ENCODE measurements around the gene CCDC34.

CCDC34 gene

DNA sequence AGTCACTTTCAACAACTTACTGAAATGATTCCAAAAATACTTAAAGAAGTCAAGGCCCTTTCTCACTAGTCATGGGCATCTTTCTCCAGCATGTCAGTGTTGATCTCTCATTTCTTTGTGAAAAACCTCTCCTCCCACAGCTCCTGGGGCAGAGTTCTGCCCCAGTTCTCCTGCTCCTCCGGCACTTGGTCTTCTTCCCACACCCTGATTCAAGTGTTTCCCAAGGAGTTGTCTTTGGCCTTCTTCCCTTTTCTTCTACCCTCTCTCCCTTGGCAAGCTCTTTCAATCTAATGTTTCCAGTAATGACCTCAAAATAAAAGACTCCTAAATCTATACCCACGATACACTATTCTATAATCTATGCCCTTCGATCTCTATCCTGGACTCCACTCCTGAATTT, 42.1 kb upstream of the CCDC34 start:
- Histone ChIP-seq H2AFZ (ENCODE audit: low read depth) (no peak overlapping the region), H3K36me3 (ENCODE audit: insufficient read depth) (no peaks in the 10 kb centered on the region)
- TF ChIP-seq, protein P1, sequence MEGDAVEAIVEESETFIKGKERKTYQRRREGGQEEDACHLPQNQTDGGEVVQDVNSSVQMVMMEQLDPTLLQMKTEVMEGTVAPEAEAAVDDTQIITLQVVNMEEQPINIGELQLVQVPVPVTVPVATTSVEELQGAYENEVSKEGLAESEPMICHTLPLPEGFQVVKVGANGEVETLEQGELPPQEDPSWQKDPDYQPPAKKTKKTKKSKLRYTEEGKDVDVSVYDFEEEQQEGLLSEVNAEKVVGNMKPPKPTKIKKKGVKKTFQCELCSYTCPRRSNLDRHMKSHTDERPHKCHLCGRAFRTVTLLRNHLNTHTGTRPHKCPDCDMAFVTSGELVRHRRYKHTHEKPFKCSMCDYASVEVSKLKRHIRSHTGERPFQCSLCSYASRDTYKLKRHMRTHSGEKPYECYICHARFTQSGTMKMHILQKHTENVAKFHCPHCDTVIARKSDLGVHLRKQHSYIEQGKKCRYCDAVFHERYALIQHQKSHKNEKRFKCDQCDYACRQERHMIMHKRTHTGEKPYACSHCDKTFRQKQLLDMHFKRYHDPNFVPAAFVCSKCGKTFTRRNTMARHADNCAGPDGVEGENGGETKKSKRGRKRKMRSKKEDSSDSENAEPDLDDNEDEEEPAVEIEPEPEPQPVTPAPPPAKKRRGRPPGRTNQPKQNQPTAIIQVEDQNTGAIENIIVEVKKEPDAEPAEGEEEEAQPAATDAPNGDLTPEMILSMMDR (conservative IDR thresholded peaks at IDR 0.05; ENCODE audit: low read depth, low read length): no peak

DNA sequence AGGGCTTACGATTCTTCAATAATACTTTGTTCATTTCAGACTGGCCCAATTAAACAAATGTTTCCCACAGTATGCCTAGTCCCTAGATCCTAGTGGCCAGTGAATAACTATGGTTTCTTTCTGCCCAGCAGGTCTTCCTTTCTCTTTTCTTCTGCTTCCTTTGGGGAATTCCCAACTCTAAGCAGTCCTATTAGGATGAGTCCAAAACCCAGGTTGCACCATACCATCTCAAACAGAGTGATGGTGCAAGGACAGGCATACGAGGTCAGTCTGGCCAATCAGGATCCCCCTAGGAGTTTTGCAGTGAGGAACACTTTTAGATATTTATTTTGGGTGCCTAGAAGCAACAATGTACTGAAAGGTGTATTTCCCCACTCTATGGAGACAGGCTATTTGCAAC, 41.4 kb upstream of the CCDC34 start:
- no peaks in the 10 kb centered on the region for H3K79me2 ChIP-seq (ENCODE audit: insufficient read depth, low read depth)
- H3K4me3 ChIP-seq (IDR thresholded peaks at IDR 0.05; ENCODE audit: insufficient read depth, low read depth, low read length): no peak overlapping the region
- H3K4me1 ChIP-seq (ENCODE audit: low read depth, poor library complexity, severe bottlenecking): no peaks in the 10 kb centered on the region
- H3K36me3 ChIP-seq (ENCODE audit: insufficient read depth): no peaks in the 10 kb centered on the region
- H3K27me3 ChIP-seq (ENCODE audit: insufficient read depth, low read depth): no peaks in the 10 kb centered on the region
- H4K20me1 ChIP-seq (ENCODE audit: insufficient read depth): no peaks in the 10 kb centered on the region
- TF ChIP-seq, protein P1 (conservative IDR thresholded peaks at IDR 0.05; ENCODE audit: low read depth, low read length): no peak
- H3K9ac ChIP-seq: no peak overlapping the region
- no peak overlapping the region for H3K27ac ChIP-seq
- no peak overlapping the region for H2AFZ ChIP-seq (ENCODE audit: low read depth)
- no peak overlapping the region for H3K4me2 ChIP-seq

More for the DNA sequence above, 42.1 kb upstream of the CCDC34 start:
- no peaks in the 10 kb centered on the region for H3K4me1 ChIP-seq (ENCODE audit: low read depth, poor library complexity, severe bottlenecking)
- no peak overlapping the region for H3K27ac ChIP-seq
- no peak overlapping the region for H3K4me3 ChIP-seq (IDR thresholded peaks at IDR 0.05; ENCODE audit: insufficient read depth, low read depth, low read length)
- H3K9ac ChIP-seq: no peak overlapping the region
- H3K27me3 ChIP-seq (ENCODE audit: insufficient read depth, low read depth): no peaks in the 10 kb centered on the region
- H3K79me2 ChIP-seq (ENCODE audit: insufficient read depth, low read depth): no peaks in the 10 kb centered on the region
- H4K20me1 ChIP-seq (ENCODE audit: insufficient read depth): no peaks in the 10 kb centered on the region
- H3K4me2 ChIP-seq: no peak overlapping the region

DNA sequence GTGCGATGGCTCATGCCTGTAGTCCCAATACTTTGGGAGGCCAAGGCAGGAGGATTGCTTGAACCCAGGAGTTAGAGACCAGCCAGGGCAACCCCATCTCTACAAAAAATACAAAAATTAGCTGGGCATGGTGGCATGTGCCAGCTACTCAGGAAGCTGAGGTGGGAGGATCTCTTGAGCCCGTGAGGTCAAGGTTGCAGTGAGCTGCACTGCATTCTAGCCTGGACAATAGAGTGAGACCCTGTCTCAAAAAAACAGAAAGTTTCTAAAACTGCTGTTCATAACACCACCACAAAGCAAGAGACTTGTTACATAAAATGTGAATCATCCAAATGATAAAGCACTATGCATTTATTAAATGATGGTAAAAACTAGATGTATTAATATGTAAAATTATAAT, 40.2 kb upstream of the CCDC34 start:
- no peak overlapping the region for H3K9ac ChIP-seq
- no peak overlapping the region for H3K4me3 ChIP-seq (IDR thresholded peaks at IDR 0.05; ENCODE audit: insufficient read depth, low read depth, low read length)
- no peak overlapping the region for H3K4me2 ChIP-seq
- H3K4me1 ChIP-seq (ENCODE audit: low read depth, poor library complexity, severe bottlenecking): no peaks in the 10 kb centered on the region
- H3K36me3 ChIP-seq (ENCODE audit: insufficient read depth): no peaks in the 10 kb centered on the region
- no peaks in the 10 kb centered on the region for H3K79me2 ChIP-seq (ENCODE audit: insufficient read depth, low read depth)
- no peaks in the 10 kb centered on the region for H4K20me1 ChIP-seq (ENCODE audit: insufficient read depth)
- TF ChIP-seq, protein P1 (conservative IDR thresholded peaks at IDR 0.05; ENCODE audit: low read depth, low read length): no peak
- no peak overlapping the region for H2AFZ ChIP-seq (ENCODE audit: low read depth)
- H3K27me3 ChIP-seq (ENCODE audit: insufficient read depth, low read depth): no peaks in the 10 kb centered on the region
- no peak overlapping the region for H3K27ac ChIP-seq

DNA sequence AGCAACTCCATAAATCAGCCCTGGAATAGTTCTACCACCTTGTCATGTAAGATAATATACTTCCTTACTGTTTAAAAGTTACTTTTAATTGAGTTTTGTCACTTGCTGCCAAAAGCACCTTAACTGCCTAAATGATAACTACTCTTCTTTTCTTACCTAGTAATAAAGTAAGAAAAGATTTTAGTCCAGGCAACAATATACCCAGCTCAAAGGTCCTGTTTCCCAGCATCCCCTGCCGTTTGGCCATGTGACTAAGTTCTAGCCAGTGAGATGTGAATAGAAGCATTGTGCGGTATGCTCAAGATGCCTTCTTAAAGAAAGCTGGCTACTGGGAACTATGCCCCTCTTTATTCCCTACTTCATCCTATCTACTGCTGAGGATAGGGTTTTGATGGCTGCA, 39.4 kb upstream of the CCDC34 start:
- H3K27me3 ChIP-seq (ENCODE audit: insufficient read depth, low read depth): no peaks in the 10 kb centered on the region
- no peak overlapping the region for H3K9ac ChIP-seq
- TF ChIP-seq, protein P1 (conservative IDR thresholded peaks at IDR 0.05; ENCODE audit: low read depth, low read length): no peak
- no peaks in the 10 kb centered on the region for H3K36me3 ChIP-seq (ENCODE audit: insufficient read depth)
- no peaks in the 10 kb centered on the region for H4K20me1 ChIP-seq (ENCODE audit: insufficient read depth)
- H3K4me3 ChIP-seq (IDR thresholded peaks at IDR 0.05; ENCODE audit: insufficient read depth, low read depth, low read length): no peak overlapping the region
- H3K4me2 ChIP-seq: no peak overlapping the region
- H3K79me2 ChIP-seq (ENCODE audit: insufficient read depth, low read depth): no peaks in the 10 kb centered on the region
- H2AFZ ChIP-seq (ENCODE audit: low read depth): no peak overlapping the region
- H3K4me1 ChIP-seq (ENCODE audit: low read depth, poor library complexity, severe bottlenecking): no peaks in the 10 kb centered on the region
- H3K27ac ChIP-seq: no peak overlapping the region

Measured in KMS-11 (cell line).